HL-60/S4 treated with phorbol 12-myristate 13-acetate at 8.2 ng/mL for 4 days and 3 days (cell line): Measurements from ENCODE around the gene MORF4L1.
"Not testable (repeated sequence)": the region's sequence is repeated elsewhere in the genome, so short reads cannot be mapped to it uniquely, and the experiment has no call there.

Experiments used
- in situ Hi-C: fragments of 300-500 bp; cut with MboI; formaldehyde crosslinking; loops from 2 replicates; pipeline ENCODE4 v1.15.0; 2022; ENCODE audit warnings: low sequenced_read_pairs

The MORF4L1 gene

DNA sequence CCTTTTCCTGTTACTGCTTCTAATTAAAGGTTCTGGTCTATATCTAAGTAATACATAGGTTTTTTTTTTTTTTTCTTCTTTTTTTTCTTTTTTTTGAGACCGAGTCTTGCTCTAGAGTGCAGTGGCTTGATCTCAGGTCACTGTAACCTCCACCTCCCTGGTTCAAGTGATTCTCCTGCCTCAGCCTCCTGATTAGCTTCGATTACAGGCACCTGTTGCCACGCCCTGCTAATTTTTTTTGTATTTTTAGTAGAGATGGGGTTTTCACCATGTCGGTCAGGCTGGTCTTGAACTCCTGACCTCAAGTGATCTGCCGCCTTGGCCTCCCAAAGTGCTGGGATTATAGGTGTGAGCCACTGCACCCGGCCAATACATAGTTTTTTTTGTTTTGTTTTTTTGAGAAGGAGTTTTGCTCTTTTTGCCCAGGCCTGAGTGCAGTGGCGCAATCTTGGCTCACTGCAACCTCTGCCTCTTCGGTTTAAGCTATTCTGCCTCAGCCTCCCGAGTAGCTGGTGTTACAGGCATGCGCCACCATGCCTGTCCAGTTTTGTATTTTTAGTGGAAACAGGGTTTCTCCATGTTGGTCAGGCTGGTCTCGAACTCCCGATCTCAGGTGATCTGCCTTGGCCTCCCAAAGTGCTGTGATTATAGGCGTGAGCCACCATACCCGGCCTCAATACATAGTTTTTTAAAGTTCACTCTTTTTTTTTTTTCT, 28.3 kb downstream of the MORF4L1 start:
- in situ Hi-C loops: not testable (repeated sequence)

DNA sequence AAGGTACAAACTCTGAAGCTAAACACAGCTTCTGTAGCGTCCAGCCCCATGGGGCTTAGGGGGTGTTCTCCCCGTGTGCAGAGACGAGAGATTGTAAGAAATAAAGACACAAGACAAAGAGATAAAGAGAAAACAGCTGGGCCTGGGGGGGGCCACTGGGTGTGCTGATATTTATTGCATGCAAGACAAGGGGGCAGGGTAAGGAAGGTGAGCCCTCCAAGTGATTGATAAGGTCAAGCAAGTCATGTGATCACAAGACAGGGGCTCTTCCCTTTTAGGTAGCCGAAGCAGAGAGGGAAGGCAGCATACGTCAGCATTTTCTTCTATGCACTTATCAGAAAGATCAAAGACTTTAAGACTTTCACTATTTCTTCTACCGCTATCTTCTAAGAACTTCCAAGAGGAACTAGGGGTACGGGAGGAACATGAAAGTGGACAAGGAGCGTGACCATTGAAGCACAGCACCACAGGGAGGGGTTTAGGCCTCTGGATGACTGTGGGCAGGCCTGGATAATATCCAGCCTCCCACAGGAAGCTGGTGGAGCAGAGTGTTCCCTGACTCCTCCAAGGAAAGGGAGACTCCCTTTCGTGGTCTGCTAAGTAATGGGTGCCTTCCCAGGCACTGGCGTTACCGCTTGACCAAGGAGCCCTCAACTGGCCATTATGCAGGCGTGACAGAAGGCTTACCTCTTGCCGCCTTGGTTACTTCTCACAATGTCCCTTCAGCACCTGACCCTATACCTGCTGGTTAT, 29.8 kb downstream of the MORF4L1 start:
- in situ Hi-C loops: not testable (repeated sequence)

DNA sequence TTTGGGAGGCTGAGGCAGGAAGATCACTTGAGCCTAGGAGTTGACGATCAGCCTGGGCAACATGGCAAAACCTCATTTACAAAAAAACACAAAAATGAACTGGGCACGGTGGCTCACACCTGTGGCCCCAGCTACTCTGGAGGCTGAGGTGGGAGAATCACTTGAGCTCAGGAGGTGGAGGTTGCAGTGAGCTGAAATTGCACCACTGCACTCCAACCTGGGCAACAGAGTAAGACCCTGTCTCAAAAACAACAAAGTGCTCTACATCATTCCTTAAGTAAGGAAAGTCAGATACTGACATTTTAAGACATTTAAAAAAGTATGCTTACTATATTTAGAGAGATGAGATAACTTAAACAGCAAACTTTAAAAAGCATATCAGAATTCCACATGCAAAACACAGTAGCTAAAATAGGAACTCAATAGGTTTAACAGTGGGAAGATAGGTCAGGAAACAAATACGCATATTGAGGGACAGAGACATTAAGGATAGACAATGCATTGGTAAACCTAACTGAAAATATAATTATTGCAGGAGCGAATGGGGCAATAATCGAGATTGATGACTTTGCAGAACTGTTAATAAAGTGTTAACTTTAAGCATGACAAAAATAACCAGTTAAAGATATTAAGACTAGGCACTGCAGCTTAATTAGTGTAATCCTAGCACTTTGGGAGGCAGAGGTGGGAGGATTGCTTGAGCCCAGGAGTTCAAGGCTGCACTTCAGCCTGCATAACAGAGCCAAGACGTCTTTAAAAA, 32.1 kb downstream of the MORF4L1 start:
- in situ Hi-C loops: no loop called here

DNA sequence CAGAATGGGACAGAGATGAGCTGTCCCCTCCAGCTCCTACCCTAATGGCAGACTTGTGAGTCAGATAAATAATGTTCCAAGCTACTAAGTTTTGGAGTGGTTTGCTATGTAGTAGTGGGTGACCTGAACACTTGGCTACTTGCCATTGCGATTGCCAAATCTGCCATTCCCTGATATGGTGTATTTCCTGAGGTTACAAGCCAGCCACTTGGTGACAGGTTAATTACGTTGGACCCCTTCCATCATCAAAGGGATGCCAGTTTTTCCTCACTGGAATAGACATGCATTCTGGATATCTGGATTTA, 33.6 kb downstream of the MORF4L1 start:
- in situ Hi-C loops: no loop called here

DNA sequence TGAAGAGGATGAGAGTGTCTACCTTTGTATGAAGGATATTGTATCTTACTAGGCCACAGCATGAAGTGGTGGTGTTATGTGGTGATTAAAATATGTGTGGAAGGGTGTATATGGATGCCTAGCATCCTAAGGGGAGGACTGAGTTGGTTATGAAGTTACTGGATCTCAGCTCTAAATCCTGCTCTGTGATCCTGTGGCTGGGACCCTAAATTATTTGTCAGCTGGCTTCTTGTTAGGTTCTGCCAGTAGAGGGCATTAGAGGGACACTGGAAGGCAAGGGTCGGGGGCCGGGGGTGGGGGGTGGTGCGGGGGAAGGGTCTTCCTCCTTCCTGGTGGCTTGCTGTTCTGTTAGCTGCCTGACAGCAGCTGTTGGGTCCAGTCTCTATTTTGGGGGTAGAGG, 34.9 kb downstream of the MORF4L1 start:
- in situ Hi-C loops: no loop called here

DNA sequence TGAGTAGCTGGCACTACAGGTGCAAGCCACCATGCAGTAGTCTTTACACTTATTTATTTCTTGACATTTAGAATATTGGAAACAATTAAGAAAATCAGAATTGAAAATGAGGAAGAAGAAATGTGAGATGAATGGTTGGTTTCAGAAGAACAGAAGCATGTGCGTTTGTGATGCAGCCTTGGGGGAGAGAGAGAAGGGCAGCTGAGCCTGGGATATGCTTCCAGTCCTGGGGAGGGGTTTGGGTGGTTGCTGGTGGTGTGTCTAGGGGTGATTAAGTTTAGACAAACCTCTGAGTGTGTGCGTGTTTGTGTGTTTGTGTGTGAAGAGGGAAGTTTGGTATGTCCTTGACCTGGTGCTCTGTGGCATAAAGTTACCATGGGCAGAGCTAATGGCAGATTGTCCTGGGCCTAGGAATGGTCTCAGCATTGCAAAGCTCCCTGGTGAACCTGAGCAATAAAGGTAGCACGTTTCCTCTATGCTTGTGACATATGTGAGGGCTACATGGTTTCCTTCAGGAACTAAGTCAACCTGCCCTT, 36.5 kb downstream of the MORF4L1 start:
- in situ Hi-C loops: no loop called here

DNA sequence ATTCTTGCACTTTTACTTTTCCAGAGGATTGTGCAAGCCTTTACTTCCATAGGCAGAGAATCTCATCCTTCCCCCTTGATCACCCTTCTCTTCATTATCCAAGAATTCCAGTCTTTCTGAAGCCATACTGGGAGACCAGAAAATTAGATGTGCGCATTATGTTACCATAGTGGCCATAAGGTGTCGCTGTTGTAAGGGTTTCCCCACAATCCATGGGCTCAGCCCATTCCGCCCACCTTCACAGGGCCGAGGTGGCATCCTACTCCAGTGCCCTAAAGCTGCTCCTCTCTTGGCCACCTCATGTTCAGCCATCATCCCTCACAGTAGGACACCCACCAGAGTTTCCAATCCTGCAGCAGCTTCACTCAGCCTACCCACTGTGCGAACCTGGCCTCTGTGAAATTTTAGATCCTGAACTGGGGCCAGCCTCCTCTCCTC, 37.1 kb downstream of the MORF4L1 start:
- in situ Hi-C loops: loop anchor here (10.0 kb wide), 2 partner anchors 115 to 275 kb away; no protein-coding TSS in a partner anchor

DNA sequence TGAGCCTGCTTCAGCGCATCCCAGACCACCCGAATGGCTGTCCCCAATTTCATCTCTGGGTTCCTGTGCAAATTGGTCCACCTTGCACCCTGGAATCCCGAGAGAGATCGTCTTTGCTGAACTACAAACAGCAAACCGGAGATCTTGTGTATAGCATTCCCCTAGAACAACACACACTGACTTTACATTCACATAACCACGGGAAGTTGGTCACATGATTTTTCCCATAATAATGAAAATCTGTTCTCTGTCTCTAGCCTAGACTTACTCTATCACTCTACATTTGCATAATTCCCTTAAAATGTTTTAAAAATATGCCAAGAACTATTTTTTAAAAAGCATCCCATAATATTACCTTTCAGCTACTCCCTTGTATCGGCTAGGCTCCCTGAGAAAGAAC, 37.6 kb downstream of the MORF4L1 start:
- in situ Hi-C loops: loop anchor here (10.0 kb wide), 2 partner anchors 115 to 275 kb away; no protein-coding TSS in a partner anchor

DNA sequence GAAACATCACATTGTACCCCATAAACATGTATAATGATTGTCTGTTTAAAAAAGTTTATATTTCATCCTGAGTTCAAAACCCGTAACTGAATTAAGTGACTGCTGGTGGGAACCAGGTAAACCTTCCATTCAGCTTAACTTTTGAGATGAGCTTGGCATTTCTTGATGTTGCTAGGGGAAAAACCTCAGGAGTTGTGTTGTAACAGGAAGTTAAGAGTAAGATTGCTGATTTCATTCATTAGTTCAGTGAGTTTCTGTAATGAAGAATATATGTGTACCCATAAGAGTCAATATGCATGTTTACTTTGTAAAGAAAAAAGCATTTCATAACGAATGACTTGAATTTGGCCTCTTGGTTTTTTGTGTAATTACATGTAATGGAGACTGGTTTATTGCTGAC, 39.6 kb downstream of the MORF4L1 start:
- in situ Hi-C loops: loop anchor here (10.0 kb wide), 2 partner anchors 112 to 272 kb away; no protein-coding TSS in a partner anchor

DNA sequence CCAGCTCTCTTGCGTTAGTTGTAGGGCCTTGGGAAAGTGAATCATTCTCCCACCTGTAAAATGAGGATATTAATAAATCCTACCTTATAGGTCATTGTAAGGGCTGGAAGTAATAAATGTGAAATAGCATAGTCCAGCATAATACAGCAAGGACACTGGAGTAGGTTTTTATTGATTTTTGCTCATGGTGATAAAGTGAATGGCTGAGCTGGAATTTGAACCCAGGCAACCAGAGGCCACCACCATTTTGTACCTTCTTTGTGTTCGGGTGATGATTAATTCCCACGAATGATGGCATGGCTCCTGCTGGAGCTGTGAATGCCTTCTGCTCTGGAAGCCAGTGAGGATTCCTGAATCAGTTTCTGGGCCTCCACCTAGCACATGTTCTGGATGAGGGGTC, 40.3 kb downstream of the MORF4L1 start:
- in situ Hi-C loops: loop anchor here (10.0 kb wide), 2 partner anchors 112 to 272 kb away; no protein-coding TSS in a partner anchor

DNA sequence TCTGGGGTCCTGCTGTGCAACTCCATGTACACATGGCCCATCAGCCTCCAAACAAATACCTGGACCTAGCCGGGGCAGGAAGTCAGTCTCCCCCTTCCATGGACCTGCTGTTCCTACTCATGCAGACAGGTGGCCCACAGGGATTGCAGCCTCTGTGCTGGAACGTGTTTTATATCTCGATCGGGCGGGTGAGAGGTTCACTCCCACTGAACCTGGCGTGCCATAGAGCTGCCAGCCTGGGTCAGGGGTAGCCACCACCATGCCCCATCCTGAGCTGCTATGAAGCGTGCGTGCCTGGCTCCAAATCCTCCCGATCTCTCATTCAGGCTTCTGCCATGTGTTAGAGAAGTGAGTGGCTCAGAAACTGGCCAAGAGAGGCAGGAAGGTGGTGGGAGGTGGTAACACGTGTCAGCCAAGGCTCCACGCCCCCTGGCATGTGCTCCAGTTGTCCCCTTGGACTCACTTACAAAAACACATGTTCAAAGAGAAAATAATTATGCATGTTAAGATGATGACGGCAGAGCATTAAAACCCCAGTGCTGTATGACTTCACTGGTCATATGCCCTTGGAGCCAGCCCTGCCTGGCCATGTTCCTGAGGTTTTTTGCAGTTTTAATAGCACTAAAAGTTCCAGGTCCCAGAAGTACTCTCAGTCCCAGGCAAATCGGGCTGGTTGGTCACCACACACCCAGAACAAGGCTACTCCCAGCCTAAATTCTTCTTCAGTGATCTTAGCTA, 41.5 kb downstream of the MORF4L1 start:
- in situ Hi-C loops: loop anchor here (10.0 kb wide), 2 partner anchors 111 to 271 kb away; no protein-coding TSS in a partner anchor

DNA sequence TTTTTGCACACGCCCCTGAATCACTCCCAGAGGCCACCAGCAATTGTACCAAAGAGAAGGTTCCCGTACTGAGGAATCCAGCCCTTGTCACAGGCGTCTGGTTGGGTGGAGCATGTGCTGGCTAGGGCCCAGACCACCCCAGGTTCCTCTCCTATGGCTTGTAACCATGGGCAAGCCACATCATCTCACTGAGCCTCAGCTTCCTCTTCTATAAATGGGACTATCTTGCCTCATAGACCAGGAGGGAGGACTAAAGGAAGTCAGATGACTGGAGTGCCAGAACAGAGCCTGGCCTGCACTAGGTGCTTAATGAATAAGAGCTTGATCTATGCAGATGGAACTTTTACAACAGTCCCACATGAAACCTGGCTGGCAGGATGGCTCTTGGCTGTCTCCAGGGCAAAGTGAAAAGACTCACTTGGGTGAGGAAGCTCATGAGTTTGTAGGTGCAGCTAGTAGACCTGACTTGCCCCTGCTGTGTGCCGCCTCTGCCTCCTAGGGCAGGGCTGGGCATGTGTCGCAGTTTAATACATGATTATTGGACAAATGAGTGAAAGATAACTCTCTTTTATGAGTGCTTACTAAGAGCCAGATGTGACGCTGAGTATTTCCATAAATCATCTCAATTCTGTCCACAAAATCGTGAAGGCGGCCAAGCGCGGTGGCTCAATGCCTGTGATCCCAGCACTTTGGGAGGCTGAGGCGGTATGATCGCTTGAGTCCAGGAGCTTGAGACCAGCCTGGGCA, 42.8 kb downstream of the MORF4L1 start:
- in situ Hi-C loops: loop anchor here (10.0 kb wide), 2 partner anchors 109 to 269 kb away; no protein-coding TSS in a partner anchor

DNA sequence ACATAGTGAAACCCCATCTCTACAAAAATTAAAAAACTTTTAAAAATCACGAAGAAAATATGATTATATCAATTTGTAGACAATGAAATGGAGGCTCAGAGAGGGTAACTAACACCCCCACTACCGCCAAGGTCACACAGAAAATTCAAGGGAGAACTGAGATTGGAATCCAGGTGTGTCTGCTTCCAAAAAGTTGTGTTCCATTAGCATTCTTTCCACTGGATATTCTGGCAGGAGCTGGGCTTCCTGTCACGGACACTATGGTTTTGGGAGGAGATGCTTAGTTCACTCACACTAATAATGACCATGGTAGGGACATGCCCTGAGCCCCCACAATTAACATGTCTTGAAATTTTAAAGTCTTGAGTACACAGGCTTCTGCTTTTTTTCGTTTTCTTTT, 43.4 kb downstream of the MORF4L1 start:
- in situ Hi-C loops: loop anchor here (10.0 kb wide), 2 partner anchors 109 to 269 kb away; no protein-coding TSS in a partner anchor

DNA sequence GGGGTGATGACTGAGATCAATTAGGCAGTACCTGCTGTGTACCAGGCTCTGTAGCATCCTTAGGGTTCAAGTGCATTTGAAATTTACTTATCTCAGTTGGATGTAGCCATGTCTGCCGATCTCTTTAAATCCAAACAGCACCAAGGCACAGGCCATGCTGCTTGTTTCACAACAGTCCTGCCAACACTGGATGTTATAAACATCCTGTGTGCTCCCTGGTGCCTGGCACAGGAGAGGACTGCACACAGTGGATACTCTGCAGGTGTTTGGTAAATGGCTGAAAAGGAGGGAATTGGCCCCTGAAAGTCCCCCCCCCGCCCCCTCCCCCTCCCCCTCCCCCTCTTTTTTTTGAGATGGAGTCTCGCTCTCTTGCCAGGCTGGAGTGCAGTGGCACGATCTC, 45.2 kb downstream of the MORF4L1 start:
- in situ Hi-C loops: loop anchor here (10.0 kb wide), 2 partner anchors 107 to 267 kb away; no protein-coding TSS in a partner anchor

DNA sequence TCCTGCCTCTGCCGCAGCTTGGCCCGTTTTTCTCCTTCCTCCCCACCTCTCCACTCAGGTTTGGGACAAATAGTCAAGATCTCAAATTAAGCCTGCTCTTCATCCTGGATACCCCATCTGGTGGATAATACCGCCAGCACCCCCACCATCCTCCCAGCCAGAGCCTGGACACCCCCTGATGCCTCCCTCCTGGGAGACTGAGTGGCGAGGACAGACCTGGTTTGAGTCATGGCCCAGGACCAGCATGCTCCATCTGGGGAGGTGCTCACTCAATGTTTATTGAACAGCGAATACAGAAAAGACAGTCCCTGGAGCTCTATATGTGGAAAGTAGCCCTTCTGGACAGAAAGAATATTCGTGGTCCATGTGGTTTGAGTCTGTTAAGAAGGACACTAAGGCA, 48.8 kb downstream of the MORF4L1 start:
- in situ Hi-C loops: no loop called here

DNA sequence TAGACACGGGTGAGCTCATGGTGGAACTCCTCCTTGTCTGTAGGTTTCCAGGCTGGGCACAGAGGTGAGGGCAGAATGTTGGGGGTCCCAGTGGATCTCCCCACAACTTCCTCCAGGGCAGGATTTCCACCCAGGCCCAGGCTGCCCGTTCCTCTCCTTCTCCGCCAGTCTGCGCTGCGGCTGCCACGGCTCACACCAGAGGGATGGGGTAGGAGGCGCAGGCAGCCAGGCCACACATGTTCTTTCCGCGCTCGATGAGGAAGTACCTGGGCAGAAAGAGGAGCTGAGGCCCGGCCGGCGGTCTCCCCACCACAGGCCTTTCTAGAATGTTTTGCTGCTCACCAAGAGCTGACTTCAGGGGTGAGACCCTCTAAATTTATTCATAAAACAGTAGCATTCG, 49.2 kb downstream of the MORF4L1 start:
- in situ Hi-C loops: no loop called here

DNA sequence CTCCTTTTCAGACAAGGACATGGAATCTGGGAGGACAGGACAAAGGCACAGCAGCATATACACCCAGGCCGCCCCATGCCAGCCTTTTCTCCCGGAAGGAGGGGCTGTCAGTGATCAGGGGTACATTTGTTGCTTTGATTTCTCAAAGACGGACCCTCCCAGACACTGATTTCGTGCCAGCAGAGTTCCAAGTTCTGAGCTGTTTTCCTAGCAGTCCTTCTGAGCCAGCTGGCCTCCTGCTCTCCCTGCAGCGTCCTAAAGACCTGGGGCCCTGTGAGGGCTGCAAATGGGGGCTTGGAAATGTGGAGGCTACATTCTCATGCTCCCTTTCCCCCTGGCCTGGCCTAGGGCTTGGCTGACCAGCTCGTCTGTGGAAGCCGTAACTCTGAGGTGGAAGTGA, 49.8 kb downstream of the MORF4L1 start:
- in situ Hi-C loops: no loop called here

DNA sequence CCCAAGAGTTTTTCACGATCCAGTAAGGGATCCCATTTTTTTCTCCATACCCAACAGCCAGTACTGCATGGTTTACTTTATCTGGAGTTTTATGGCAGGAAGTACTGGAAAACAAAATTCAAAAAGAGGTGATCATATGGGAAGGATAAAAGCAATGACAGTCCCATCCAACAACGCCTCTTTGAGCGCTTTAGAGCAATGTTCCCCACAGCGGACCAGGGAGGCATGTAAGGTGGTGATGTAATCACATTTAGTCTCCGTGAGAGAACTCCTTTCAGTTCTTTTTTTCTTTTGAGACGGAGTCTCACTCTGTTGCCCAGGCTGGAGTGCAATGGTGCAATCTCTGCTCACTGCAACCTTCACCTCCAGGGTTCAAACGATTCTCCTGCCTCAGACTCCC, 50.3 kb downstream of the MORF4L1 start:
- in situ Hi-C loops: no loop called here

DNA sequence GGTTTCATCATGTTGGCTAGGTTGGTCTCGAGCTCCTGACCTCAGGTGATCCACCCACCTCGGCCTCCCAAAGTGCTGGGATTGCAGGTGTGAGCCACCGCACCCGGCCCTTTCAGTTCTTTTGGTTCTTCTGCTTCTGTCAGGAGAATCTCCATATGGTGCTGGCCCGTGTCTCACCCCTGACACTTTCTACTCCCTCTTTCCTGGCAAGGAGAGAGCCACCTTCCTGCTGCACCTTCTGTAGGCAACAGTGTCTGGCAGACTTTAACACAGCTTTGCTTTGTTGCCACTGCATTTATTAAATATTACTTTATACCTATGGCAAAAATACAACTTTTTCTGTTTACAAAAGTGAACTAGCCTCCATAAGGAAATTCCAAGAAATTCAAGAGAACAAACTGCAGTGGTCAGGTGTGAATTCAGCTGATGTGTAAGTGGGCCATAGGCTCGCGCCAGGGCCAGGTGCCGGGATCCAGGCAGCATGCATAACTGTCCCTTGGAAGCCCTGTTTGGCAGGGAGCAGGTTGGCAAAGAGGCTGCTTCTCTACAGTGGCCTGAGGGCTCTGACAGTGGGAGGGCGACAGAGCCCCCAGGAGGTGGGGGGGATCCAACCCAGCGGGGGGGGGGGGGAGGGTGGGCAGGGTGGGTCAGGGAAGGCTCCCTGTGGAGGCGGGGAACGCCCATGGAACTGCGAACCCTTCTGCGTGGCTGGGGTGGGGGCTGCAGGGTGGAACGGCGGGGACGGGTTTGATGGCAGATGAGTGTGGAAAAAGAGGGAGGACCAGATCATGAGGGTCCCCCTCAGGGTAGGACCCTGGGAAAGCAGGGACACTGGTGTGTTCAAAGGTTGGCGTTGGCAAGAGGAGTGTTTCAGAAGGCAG, 51.0 kb downstream of the MORF4L1 start:
- in situ Hi-C loops: no loop called here
